NT2/D1 (cell line): ENCODE results near the gene HUS1B.

Experiments used
- YY1 ChIP-seq: IDR thresholded peaks from 2 replicates; pipeline ENCODE4 v1.6.1; 2011; ENCODE audit not compliant: insufficient read length, insufficient read depth
- ZNF274 ChIP-seq: IDR thresholded peaks from 2 replicates; pipeline ENCODE4 v1.6.1; 2011; ENCODE audit warnings: mild to moderate bottlenecking, low read depth, low read length

GRCh38 chr6:650098-650497 lies 6.8 kb downstream of the HUS1B start:
- no peak for TF ChIP-seq YY1
- no peak for TF ChIP-seq ZNF274
